Naive B cell (primary cell): ENCODE data around the gene FAM111B. TPM values are rescaled to one million over a fixed set of nuclear protein-coding genes. Genes with fewer than 3 reads are reported as not detected.
A peak's percentile ranks its signal among the peaks of the same experiment; 100 is the strongest.
"Not testable (repeated sequence)": the region's sequence is repeated elsewhere in the genome, so short reads cannot be mapped to it uniquely, and the experiment has no call there.

Source experiments
- ATAC-seq, 2 donors: fragments of 150-1000 bp; cut with Tn5 transposase; 2 replicates each; pipeline ENCODE4 v1.10.0; 2021; ENCODE audit warnings: low read depth in 2 of 2, mild to moderate bottlenecking in 2 of 2, moderate library complexity in 2 of 2
- DNase-seq: peaks from one replicate; pipeline ENCODE4 v3.0.0; 2022
- H3K27ac Mint-ChIP-seq, 6 donors: one replicate each; pipeline ENCODE4 v1.8.0; 2020 to 2022; ENCODE audit warnings: mild to moderate bottlenecking in 6 of 6, mixed read lengths in 6 of 6, moderate library complexity in 5 of 6, inconsistent platforms in 2 of 6
- H3K27me3 Mint-ChIP-seq, 3 donors: one replicate each; pipeline ENCODE4 v1.8.0; 2021 to 2022; ENCODE audit warnings: mixed read lengths in 3 of 3, mild to moderate bottlenecking in 1 of 3
- H3K36me3 Mint-ChIP-seq, 2 donors: one replicate each; pipeline ENCODE4 v1.8.0; 2020 to 2022; ENCODE audit warnings: mixed read lengths in 2 of 2, inconsistent platforms in 1 of 2, mild to moderate bottlenecking in 1 of 2
- H3K4me1 Mint-ChIP-seq, 3 donors: one replicate each; pipeline ENCODE4 v1.8.0; 2020 to 2022; ENCODE audit warnings: mixed read lengths in 3 of 3, inconsistent platforms in 1 of 3, mild to moderate bottlenecking in 1 of 3, moderate library complexity in 1 of 3
- H3K4me3 Mint-ChIP-seq, 8 donors: one replicate each; pipeline ENCODE4 v1.8.0; 2020 to 2022; ENCODE audit warnings: mild to moderate bottlenecking in 8 of 8, mixed read lengths in 8 of 8, moderate library complexity in 8 of 8, inconsistent platforms in 2 of 8
- H3K9me3 Mint-ChIP-seq, 7 donors: one replicate each; pipeline ENCODE4 v1.8.0; 2020 to 2022; ENCODE audit warnings: mixed read lengths in 7 of 7, mild to moderate bottlenecking in 5 of 7, inconsistent platforms in 2 of 7, moderate library complexity in 1 of 7
- polyA plus RNA-seq, 6 donors: library from polyadenylated mRNA; unstranded; fragments of 300-500 nt; fragmentation: Illumina TruSeq; gene quantifications; one replicate each; pipeline ENCODE4 v1.2.3, GENCODE V29; 2021; ENCODE audit warnings: low read depth in 6 of 6

FAM111B gene
- polyA plus RNA-seq, 6 donors from 2014 or later, result 9.4 to 69.2 (median 10.4) TPM

DNA sequence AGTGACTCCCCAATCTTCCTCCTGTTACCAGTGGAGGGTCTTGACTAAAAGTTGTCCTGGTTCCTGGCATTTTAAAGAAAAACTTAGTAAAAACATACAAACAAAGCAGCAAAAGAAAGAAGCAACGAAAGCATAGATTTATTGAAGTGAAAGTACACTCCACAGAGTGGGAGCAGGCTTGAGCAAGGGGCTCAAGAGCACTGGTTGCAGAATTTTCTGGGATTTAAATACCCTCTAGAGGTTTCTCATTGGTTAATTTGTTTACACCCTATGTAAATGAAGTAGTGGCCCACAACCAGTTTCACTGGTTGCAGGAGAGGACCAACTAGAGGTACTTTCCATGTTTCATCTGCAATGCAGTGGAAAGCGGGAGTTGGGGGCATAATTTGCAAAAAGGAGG, 10.7 kb downstream of the FAM111B start:
- Mint-ChIP-seq H3K36me3 (peaks cover 14 to 43% of the 10 kb centered on the region in 2 donors), H3K4me1 (peaks cover 7 to 30% (median 8%) of the 10 kb centered on the region in 3 donors), H3K4me3 (no peak overlapping the region), H3K27me3 (no peaks in the 10 kb centered on the region), H3K27ac (no peak overlapping the region), H3K9me3 (peaks cover 0 to 40% (median 28%) of the 10 kb centered on the region in 7 donors)
- ATAC-seq (no peak), DNase-seq (no peak)

GRCh38 chr11:59119826-59120225, 12.8 kb downstream of the FAM111B start:
- peaks cover 20 to 38% of the 10 kb centered on the region in 2 donors for H3K36me3 Mint-ChIP-seq
- peaks cover 0 to 47% (median 32%) of the 10 kb centered on the region in 7 donors for H3K9me3 Mint-ChIP-seq
- no peak for ATAC-seq

DNA sequence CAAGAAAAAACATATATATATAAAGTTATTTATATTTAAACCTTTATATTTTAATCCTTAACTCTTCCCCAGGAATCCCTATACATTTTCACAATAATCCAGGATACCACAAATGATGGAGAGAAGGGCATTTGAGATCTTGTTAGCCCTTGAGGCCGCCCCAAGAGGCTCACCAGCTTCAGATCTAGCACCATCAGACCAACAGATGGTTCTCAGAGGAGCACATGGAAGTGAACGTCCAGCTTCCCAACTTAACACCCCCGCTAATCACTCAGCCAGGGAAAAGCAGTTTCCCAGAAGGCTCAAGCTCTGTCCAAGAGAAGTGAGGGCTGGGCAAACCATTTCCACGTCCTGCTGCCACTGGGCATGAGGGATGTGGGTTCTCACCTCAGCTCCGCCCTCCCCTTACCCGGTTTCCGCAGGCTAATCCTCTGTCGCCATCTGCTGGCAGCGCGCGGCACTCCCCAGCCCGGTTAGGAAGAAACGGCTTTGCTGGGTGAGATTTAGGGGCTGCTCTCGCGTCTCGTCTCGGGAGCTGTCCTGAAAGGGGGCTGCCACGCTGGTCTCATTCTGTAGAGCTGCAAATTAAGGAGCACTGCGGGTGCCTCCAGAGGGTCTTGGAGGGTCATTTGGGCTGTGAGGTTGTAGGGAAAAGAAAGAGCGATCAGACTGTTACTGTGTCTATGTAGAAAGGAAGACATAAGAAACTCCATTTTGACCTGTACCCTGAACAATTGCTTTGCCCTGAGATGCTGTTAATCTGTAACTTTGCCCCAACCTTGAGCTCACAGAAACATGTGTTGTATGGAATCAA, 28.8 kb downstream of the FAM111B start:
- Mint-ChIP-seq H3K9me3 (peaks cover 4 to 32% (median 21%) of the 10 kb centered on the region in 7 donors), H3K4me3 (peak overlapping the region in 6 of 8 donors; percentile 4 to 85 (median 72)), H3K36me3 (peaks cover 24 to 39% of the 10 kb centered on the region in 2 donors), H3K27me3 (no peaks in the 10 kb centered on the region), H3K27ac (peak overlapping the region in 5 of 6 donors; percentile 51 to 95 (median 93)), H3K4me1 (peaks cover 16 to 26% (median 21%) of the 10 kb centered on the region in 3 donors)
- DNase-seq (peak; percentile 83), ATAC-seq (peak; percentile 99)

More at GRCh38 chr11:59119826-59120225, 12.8 kb downstream of the FAM111B start:
- no peak for DNase-seq
- H3K27ac Mint-ChIP-seq, result no peak overlapping the region
- H3K27me3 Mint-ChIP-seq, result no peaks in the 10 kb centered on the region
- no peak overlapping the region for H3K4me3 Mint-ChIP-seq
- peaks cover 8 to 9% (median 8%) of the 10 kb centered on the region in 3 donors for H3K4me1 Mint-ChIP-seq

DNA sequence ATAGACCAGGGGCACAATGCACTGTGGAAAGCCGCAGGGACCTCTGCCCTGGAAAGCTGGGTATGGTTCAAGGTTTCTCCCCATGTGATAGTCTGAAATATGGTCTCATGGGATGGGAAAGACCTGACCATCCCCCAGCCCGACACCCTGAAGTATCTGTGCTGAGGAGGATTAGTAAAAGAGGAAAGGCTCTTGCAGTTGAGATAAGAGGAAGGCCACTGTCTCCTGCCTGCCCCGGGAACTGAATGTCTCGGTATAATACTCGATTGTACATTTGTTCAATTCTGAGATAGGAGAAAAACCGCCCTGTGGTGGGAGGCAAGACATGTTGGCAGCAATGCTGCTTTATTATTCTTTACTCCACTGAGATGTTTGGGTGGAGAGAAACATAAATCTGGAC, 29.5 kb downstream of the FAM111B start:
- H3K4me1 Mint-ChIP-seq, result peaks cover 22 to 33% (median 27%) of the 10 kb centered on the region in 3 donors
- peaks cover 19 to 35% of the 10 kb centered on the region in 2 donors for H3K36me3 Mint-ChIP-seq
- not testable (repeated sequence) for H3K27me3 Mint-ChIP-seq, ATAC-seq, H3K4me3 Mint-ChIP-seq, H3K27ac Mint-ChIP-seq, DNase-seq
- peaks cover 4 to 25% (median 14%) of the 10 kb centered on the region in 7 donors for H3K9me3 Mint-ChIP-seq

- Mint-ChIP-seq H3K36me3 (peaks cover 15 to 32% of the 10 kb centered on the region in 2 donors), H3K4me3 (peak overlapping the region in 1 of 8 donors; percentile 35), H3K9me3 (peaks cover 2 to 20% (median 9%) of the 10 kb centered on the region in 7 donors), H3K27ac (peak overlapping the region in 1 of 6 donors; percentile 38), H3K4me1 (peaks cover 28 to 38% (median 33%) of the 10 kb centered on the region in 3 donors), H3K27me3 (no peaks in the 10 kb centered on the region)
- DNase-seq (no peak), ATAC-seq (no peak)
Measured at GRCh38 chr11:59137190-59137589, 30.2 kb downstream of the FAM111B start.

DNA sequence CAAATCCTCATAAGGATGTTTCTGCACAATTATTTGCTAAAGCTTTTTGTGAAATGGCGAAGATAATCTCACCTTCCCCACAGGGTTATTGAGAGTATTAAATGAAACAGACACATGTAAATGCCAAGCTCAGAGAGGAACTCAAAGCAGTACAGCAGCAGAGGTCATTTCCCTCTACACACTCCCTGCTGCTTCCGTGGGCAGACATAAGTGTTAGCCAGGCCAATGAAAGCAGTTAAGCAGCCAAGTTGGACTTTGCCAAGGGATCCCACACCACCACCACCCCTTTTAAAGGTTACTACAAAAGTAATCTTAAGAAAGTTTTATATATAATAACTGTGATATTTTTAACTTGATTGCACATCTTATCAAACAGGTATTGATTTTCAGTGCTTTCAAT, 31.6 kb downstream of the FAM111B start:
- Mint-ChIP-seq H3K4me3 (no peak overlapping the region), H3K9me3 (peaks cover 0 to 7% (median 2%) of the 10 kb centered on the region in 7 donors), H3K36me3 (peaks cover under 1 to 20% of the 10 kb centered on the region in 2 donors), H3K27ac (peak overlapping the region in 1 of 6 donors; percentile 38), H3K27me3 (no peaks in the 10 kb centered on the region), H3K4me1 (peaks cover 40 to 48% (median 43%) of the 10 kb centered on the region in 3 donors)
- no peak for ATAC-seq
- DNase-seq, result no peak

DNA sequence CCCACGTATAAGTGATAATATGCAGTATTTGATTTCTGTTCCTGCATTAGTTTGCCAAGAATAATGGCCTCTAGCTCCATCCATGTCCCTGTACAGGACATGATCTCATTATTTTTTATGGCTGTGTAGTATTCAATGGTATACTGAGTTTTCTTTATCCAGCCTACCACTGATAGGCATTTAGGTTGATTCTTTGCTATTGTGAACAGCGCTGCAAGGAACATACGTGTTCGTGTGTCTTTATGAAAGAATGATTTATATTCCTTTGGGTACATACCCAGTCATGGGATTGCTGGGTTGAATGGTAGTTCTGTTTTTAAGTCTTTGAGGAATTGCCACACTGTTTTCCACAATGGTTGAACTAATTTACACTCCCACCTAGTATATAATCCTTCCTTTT, 34.2 kb downstream of the FAM111B start:
- H3K36me3 Mint-ChIP-seq, result peaks cover 0 to 12% of the 10 kb centered on the region in 2 donors
- H3K27me3 Mint-ChIP-seq, result no peaks in the 10 kb centered on the region
- peaks cover 46 to 51% (median 50%) of the 10 kb centered on the region in 3 donors for H3K4me1 Mint-ChIP-seq

GRCh38 chr11:59141673-59142460, 34.8 kb downstream of the FAM111B start:
- ATAC-seq (peak in 1 of 2 donors; percentile 1), DNase-seq (no peak)
- Mint-ChIP-seq H3K27ac (peak overlapping the region; percentile 92 to 99 (median 97)), H3K4me1 (peaks cover 46 to 54% (median 53%) of the 10 kb centered on the region in 3 donors), H3K4me3 (peak overlapping the region; percentile 93 to 99 (median 98)), H3K9me3 (no peaks in the 10 kb centered on the region), H3K36me3 (peaks cover 0 to 12% of the 10 kb centered on the region in 2 donors), H3K27me3 (no peaks in the 10 kb centered on the region)

More for the DNA sequence above, 34.2 kb downstream of the FAM111B start:
- Mint-ChIP-seq H3K4me3 (peak overlapping the region in 7 of 8 donors; percentile 93 to 99 (median 98)), H3K9me3 (no peaks in the 10 kb centered on the region), H3K27ac (peak overlapping the region in 4 of 6 donors; percentile 21 to 98 (median 90))
- ATAC-seq (no peak), DNase-seq (no peak)

GRCh38 chr11:59142530-59143507, 35.8 kb downstream of the FAM111B start, which contains the start of gene FAM111A:
TSS of gene FAM111A (plus strand) at chr11:59142856. CDS start at chr11:59148873, 6,017 bp downstream.
- DNase-seq (peak; percentile 83), ATAC-seq (peak; percentile 73 to 75)
- Mint-ChIP-seq H3K27me3 (no peaks in the 10 kb centered on the region), H3K4me1 (peaks cover 55 to 63% (median 58%) of the 10 kb centered on the region in 3 donors), H3K4me3 (peak within 1 kb of the TSS; percentile 93 to 99 (median 98)), H3K9me3 (no peaks in the 10 kb centered on the region), H3K36me3 (peaks cover 0 to 8% of the 10 kb centered on the region in 2 donors), H3K27ac (peak within 1 kb of the TSS; percentile 92 to 99 (median 97))

DNA sequence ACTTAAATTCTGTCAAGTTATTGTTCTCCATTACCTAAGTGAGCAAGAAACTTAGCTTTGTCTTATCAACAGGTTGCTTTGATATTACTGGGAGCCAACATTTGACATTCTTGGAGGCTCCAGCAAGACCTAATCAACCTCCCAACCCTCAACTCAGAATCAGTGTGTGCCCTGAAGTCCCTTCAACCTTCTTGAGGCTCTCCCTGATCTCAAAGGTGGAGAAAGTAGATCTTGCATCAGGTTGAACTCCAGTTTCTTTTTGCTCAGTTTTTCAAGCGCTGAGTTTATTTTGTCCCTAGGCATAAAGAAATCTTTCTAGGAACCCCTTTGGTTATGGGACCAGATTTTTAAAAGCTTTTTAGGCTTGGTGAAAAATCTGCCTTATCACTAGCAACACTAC, 37.1 kb downstream of the FAM111B start:
- no peaks in the 10 kb centered on the region for H3K9me3 Mint-ChIP-seq
- DNase-seq, result no peak
- peaks cover 68 to 74% (median 70%) of the 10 kb centered on the region in 3 donors for H3K4me1 Mint-ChIP-seq
- no peaks in the 10 kb centered on the region for H3K27me3 Mint-ChIP-seq
- peak overlapping the region; percentile 92 to 99 (median 97) for H3K27ac Mint-ChIP-seq
- no peak for ATAC-seq
- H3K36me3 Mint-ChIP-seq, result no peaks in the 10 kb centered on the region
- peak overlapping the region; percentile 93 to 99 (median 98) for H3K4me3 Mint-ChIP-seq

- Mint-ChIP-seq H3K4me3 (peak overlapping the region; percentile 93 to 99 (median 98)), H3K4me1 (peaks cover 70 to 78% (median 73%) of the 10 kb centered on the region in 3 donors), H3K27ac (peak overlapping the region; percentile 83 to 99 (median 96)), H3K9me3 (no peaks in the 10 kb centered on the region), H3K36me3 (no peaks in the 10 kb centered on the region), H3K27me3 (no peaks in the 10 kb centered on the region)
- peak; percentile 58 to 59 for ATAC-seq
- peak; percentile 74 for DNase-seq
Measured at GRCh38 chr11:59144579-59145345, 37.7 kb downstream of the FAM111B start.
